NCI-H748 (cell line): ENCODE results near the gene CAPRIN1.
"Not testable (repeated sequence)": the region's sequence is repeated elsewhere in the genome, so short reads cannot be mapped to it uniquely, and the experiment has no call there.

Source experiments
- DNase-seq: peaks from one replicate; lab custom pipeline; 2025; ENCODE audit not compliant: unreplicated experiment; lab: John Stamatoyannopoulos, UW

The CAPRIN1 gene

DNA sequence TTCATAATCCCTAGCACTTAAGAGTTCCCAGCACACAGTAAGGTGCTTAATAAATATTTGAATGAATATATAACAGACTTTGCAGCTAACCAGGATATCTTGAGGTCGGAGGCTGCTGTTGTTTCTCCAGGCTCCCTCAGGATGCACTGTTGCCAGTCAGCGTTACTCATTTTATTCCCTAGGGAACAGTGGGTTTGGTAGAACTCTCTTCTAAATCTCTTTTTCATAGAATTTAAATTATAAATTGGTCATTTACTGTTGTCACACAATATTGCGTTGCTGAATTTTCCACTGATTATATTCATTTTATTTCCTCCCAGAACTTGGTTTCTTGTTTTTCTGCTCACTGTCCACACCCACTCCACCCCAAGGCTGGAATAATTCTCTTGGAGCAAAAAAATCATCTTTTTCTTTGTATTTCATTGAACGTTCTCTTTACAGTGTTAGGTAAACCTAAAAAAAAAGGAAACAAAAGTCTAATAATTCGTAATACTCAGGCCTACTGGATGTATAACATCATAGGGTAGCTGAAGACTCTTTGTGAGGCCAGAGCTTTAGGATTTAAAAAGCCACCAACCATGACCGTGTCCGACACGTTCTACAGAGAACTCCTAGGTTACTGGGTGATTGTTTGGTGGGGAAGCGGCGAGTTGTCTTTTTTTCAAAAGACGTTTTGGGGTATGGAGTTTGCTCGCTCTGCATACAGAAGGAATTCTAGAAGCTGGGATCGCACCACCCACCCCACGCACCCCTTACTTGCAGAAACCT, 766 bp upstream of the CAPRIN1 start:
- peak; percentile 77 for DNase-seq

DNA sequence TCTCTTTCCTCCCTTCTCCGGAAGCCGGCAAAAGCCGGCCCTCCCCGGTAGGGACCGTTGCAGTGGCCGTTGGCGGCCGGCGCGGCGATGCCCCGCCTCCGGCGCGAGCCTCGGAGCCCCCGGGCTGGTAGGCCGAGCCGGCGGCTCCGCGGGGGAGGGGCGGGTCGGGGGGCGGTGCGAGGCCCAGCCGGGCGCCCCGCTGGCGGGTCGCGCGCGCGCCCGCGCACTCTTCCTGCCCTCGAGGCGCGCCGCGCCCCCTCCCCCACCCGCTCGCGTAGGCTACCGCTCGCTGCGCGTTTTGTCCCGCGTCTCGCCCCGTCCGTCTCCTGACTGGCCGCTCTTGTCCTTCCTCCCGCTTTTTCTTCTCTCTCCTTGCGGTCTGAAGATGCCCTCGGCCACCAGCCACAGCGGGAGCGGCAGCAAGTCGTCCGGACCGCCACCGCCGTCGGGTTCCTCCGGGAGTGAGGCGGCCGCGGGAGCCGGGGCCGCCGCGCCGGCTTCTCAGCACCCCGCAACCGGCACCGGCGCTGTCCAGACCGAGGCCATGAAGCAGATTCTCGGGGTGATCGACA, 591 bp downstream of the CAPRIN1 start:
- peak; percentile 94 for DNase-seq

DNA sequence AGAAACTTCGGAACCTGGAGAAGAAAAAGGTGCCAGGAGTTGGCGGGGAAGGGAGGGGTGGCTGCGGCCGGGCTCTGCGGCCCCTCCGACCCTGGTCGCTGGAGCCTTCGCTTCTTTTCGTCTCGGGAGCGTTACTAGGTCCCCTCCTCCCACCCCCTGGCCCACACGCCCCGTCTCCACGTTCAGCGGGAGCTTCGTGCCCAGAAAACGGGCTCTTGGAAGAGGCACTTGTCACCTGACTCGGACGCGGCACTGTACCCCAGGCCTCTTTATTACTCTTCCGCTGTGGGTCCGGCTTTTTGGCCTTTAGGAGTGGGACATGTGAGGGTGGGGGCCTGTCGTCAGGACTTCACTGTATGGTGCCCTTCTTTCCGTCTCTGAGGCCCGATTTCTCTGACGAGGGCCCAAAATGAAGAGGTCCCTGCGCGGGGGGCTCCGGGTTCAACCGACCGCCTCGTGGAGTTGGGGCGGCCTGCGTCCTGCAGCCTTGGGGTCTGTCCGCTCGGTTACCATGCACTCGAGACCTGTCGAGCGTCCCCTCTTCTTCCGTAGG, 1.2 kb downstream of the CAPRIN1 start:
- DNase-seq = peak; percentile 38

DNA sequence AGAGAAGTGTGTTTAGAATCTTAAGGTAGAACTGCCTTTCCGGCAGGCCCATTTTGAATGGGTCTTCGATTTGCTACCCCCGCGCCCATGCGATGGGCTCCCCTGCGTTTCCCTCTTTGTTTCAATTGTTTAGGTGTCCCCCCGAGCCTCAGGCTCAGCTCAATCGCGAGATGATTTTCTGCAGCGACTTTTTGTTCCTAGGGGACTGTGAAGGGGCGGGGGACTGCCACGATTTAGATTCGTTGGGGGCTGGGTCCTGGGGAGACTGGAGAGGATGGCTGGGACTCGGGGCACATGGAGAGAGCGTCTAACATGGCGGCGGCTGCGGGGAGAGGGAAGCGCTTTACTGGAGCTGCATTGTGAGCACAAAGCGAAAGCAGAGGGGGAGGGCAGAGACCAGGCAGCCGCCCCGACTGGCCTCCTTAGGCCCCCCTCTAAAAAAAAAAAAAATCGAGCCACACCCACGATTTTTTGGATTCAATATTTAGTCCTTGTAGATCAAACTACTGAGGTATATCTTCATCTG, 1.7 kb downstream of the CAPRIN1 start:
- peak; percentile 77 for DNase-seq

DNA sequence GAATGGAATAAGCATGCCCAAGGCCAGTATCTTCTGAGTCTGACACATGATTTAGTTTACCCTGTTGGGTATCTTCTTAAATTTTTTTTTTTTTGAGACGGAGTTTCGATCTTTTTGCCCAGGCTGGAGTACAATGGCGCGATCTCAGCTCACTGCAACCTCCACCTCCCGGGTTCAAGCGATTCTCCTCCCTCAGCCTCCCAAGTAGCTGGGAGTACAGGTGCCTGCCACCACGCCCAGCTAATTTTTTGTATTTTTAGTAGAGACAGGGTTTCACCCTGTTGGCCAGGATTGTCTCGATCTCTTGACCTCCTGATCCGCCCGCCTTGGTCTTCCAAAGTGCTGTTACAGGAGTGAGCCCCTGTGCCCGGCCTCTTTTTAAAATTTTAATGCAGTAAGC, 2.8 kb downstream of the CAPRIN1 start:
- not testable (repeated sequence) for DNase-seq

DNA sequence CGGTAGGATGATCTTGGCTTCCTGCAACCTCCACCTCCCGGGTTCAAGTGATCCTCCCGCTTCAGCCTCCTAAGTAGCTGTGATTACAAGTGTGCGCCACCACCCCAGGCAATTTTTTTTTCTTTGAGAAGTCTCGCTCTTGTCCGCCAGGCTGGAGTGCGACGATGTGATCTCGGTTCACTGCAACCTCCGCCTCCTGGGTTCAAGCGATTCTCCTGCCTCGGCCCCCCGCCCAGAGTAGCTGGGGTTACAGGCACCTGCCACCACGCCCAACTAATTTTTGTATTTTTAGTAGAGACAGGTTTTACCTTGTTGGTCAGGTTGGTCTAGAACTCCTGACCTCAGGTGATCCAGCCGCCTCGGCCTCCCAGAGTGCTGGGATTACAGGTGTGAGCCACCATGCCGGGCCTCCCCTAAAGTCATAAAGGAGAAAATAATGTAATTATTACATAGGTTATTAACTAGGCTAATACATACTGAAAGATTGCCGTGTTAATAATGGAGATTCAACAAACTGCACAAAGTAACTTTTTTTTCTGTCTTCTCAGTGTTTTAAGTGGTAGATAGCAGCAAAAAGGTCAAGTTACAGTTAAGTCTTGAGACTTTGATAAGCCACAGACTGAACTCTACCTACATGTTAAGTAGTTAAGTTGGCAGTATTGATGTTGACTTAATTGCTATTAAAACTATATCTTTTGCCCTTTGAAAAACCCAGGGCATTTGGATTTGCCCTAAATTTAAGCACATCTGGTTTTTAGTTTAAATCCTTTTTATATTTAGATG, 3.9 kb downstream of the CAPRIN1 start:
- no peak for DNase-seq

DNA sequence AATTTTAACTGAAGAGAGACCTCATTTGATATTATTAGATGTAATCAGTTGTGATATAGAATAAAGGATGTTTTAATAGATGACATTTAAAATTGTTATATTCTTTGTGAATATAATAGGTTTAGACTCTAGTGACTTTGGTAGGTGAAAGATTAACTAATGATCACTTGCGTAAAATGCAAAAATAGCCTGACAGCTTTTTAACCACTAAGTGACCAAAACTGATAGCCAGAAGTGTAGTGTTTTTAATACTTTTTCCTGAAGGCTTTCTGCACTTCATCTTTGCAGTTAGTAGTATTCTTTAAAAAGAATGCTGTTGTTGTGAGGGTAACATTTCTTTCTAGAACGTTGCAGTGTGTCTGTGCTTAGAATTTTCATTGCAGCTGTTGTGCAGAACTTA, 5.1 kb downstream of the CAPRIN1 start:
- no peak for DNase-seq

DNA sequence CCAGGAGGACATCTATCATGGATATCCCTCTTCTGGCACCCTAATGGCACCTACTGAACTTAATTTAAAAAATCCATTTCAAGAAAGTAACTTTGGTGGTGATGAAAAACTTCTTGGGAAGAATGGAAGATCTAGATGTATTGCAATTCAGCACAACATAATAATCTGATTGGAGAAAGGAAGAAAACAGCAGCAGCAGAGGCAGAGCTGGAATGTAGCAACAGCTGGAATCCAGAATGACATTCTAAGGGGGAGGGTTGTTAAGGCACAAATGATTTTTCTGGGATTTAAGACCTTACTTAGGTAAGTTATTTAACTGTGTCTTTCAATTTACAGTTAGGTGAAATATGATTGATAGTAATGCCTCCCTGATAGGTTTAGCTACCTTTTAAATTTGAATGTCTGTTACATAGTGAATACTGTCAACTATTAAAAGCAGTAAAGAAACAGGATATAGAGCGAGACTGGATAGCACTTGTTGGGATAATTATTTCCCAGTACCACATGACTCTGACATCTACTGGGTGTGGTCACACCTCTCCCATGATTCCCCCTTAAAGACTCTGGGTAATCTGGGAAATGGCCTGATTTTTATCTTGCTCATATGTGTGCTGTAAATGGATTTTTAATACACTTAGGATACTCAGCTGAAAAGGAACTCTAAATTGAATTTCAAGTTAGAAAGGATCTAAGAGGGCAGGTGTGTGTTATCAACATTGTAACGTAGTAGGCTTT, 11.7 kb downstream of the CAPRIN1 start:
- DNase-seq = no peak

DNA sequence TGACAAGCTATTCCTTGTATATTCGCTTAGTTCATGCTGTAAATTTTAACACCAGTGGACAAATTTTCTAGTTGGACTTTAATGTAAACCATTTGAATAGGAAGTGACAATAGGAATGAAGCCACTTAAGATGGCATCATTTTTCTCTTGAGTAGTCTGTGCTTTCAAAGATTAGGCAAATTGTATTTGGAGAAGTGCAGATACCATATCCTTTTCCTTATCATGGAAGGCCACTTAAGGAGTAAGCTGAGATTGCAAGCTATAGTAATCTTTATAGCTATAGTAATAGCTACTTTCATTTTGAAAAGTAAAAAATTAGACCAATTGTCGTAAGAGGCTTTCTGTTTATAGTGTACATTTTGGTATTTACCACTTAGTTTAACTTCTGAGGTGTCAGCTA, 12.8 kb downstream of the CAPRIN1 start:
- no peak for DNase-seq

DNA sequence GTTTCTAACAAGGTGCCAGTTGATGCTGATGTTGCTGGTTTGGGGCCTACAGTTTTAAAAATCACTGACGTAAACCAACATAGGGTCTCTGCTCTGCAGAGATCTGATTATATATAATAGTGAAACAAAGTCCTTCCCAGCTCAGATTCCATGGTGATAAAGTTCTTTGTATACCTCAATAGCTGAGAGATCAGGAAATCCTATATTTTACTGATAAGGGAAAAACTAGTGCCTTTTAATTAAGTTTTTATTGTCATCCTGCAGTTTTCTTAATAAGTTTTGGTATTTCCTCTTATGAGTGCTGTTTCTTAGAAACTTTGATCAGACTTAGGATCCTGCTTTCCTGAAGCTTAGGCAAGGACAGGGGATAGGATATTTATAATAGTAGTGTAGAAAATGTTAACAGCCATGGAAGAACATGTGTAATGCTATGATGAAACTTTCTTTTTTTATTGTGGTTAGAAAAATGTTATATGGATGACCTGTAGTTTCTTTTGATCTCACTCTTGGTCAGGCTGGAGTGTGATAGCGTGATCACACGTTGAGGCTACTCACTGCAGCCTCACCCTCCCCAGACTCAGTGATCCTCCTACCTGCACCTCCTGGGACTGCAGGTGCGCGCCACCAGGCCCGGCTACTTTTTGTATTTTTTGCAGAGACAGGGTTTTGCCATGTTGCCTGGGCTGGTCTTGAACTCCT, 14.1 kb downstream of the CAPRIN1 start:
- no peak for DNase-seq

DNA sequence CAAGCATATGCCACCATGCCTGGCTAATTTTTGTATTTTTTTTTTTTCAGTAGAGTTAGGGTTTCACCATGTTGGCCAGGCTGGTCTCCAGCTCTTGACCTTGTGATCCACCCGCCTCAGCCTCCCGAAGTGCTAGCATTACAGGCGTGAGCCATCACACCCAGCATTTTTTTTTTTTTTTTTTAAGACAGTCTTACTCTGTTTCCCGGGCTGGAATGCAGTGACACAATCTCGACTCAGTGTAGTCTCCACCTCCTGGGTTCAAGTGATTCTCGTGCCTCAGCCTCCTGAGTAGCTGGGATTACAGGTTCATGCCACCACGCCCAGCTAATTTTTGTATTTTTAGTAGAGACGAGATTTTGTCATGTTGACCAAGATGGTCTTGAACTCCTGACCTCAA, 15.2 kb downstream of the CAPRIN1 start:
- not testable (repeated sequence) for DNase-seq

DNA sequence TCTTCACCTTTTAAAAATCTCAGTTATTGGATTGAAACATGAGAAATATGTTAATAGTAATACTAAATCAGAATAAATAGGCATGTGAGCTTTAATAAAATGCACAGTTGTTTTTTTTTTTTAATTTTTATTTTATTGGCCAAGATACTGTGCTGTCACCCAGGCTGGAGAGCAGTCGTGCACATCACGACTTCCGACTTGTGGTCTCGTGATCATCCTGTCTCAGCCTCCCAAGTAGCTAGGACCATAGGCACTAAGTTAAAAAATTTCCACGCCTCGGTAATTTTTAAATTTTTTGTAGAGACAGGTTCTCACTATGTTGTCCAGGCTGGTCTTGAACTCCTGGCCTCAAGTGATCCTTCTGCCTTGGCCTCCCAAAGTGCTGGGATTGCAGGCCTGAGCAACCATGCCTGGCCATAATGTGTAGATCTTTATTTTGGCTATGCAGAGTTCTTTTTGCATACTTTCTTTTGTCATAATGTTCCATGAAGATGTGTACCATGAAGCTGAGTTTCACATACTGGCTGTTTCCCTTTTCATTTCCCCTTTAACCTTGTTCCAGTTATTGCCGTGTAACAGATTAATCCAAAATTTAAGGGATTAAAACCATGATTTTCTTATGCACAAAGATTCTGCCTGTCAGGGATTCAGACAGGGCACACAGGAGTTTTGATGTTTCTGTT, 16.0 kb downstream of the CAPRIN1 start:
- DNase-seq = no peak

DNA sequence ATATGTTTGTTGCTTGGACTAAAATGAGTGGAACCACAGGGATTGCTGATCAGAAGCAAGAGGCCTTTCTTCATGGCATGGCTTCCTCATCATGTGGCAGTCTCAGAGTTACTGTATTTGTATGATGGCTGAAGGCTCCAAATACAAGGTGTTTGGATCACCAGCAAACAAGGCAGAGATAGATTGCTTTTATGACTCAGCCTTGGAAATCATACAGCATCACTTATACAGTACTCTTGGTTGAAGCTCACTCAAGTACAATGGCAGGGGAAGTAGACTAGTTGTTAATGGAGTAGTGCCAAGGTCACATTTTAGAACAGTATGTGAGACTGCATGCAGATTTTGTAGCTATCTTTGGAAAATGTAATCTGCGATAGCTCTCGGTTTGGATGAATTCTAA, 16.6 kb downstream of the CAPRIN1 start:
- no peak for DNase-seq

DNA sequence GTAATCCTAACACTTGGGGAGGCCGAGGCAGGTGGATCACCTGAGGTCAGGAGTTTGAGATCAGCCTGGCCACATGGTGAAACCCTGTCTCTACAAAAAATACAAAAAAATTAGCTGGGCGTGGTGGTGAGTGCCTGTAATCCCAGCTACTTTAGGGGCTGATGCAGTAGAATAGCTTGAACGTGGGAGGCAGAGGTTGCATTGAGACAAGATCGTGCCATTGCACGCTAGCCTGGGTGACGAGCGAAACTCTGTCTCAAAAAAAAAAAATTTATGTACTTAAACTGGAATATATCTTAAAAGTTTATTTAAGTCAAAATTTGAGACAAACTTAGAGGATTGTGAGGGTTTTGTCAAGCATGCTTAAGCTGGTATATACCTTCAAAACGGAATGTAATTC, 19.8 kb downstream of the CAPRIN1 start:
- not testable (repeated sequence) for DNase-seq

DNA sequence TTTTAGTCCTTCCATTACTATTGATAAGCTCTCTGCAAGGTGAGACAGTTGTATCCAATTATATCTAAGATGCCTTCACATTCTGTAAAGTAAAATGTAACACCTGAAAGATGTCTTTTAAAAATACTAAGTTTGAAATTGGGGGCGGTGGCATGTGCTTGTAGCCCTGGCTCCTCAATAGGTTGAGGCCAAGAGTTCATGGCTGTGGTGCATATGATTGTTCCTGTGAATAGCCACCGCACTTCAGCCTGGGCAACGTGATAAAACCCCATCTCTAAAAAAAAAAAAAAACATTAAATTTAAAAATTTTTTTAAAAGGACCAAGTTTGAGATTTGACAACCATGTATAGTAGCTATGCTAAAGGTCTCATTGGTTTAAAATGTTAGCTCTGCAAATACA, 20.5 kb downstream of the CAPRIN1 start:
- no peak for DNase-seq

DNA sequence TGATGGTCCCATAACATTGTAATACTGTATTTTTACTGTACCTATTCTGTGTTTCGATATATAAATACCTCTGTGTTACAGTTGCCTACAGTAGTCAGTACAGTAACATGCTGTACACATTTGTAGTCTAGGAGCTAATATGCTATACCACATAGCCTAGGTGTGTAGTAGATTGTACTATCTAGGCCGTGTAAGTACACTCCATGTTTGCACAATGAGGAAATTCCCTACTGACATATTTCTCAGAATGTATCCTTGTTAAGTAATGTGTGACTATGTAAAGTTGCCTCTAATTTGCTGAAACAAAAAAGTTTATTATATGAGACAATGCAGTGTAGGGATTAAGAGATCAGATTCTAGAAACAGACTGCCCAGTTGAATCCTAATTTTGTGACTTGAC, 21.3 kb downstream of the CAPRIN1 start:
- DNase-seq = no peak

DNA sequence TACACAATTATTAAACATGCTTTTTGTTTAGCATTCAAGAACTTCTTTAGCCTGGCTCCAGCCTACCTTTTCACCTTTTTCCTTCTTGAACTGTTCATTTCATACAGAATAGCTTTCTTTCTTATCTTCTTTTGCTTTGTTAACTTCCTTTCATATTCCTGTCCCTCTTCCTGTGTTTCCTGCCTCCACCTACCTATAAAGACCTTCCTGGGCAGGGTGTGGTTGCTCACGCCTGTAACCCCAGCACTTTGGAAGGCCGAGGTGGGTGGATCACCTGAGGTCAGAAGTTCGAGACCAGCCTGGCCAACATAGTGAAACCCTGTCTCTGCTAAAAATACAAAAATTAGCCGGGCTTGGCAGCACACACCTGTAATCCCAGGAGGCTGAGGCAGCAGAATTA, 22.9 kb downstream of the CAPRIN1 start:
- DNase-seq = no peak

DNA sequence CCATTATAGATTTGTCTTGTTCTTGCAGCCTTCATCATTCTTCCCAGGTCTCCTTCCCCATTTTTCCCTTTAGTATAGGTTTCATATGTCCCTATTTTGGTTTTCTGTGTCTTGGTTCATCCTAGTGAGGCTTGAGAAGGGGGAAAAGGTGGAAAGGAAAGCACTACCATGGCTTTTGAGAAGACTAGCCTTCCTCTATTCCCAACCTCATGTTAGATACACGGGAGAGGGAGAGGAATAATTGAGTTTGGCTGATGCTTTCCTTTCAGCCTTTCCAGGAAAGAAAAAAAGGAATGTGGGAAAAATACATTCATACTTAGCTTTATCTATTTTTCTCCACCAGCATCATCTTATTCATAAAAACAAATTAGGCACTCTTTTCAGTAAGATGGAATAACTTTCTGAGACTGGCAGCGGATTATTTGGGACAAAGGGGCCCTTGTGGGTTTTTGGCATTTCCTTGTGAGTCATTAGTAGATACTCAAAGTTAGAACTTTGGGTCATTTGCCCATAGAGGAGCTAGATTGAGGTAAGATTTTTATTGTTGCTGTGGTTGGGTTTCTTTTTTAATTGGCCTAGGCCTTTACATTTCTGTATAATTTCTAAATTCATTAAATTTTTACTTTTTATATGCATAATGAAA, 23.8 kb downstream of the CAPRIN1 start:
- DNase-seq = no peak

DNA sequence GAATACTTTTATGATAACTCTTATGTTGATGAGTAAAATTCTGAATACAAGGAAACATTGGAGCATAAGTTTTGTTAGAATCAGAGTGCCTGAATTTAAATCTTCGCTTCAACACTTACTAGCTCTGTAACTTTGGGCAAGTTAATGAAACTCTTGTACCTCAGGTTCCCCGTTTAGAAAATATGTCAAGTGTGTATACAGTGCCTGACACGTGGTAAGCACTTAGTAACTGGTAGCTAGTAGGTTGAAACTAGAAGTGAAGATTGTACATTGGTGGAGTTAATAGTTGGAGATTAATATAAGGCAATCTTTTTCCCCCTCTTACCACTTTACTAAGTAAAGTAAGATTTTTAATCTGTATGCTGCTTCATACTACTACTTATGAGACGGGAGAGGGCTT, 29.1 kb downstream of the CAPRIN1 start:
- DNase-seq = no peak
